Activated CD4-positive, CD25-positive, alpha-beta regulatory T cell treated with anti-CD3 and anti-CD28 coated beads, Interleukin-2, amount 50 U/mL, for 72 hours (primary cell): ENCODE measurements around the gene RETREG1.
"Not testable (repeated sequence)": the region's sequence is repeated elsewhere in the genome, so short reads cannot be mapped to it uniquely, and the experiment has no call there.

Experiments used
- DNase-seq: peaks from one replicate; pipeline ENCODE4 v3.0.0; 2021

RETREG1 gene

GRCh38 chr5:16550316-16550952 is 66.4 kb downstream of the RETREG1 start:
- DNase-seq = no peak

GRCh38 chr5:16549491-16550206 is 67.1 kb downstream of the RETREG1 start:
- DNase-seq = no peak

GRCh38 chr5:16548812-16549211 is 68.0 kb downstream of the RETREG1 start:
- no peak for DNase-seq

DNA sequence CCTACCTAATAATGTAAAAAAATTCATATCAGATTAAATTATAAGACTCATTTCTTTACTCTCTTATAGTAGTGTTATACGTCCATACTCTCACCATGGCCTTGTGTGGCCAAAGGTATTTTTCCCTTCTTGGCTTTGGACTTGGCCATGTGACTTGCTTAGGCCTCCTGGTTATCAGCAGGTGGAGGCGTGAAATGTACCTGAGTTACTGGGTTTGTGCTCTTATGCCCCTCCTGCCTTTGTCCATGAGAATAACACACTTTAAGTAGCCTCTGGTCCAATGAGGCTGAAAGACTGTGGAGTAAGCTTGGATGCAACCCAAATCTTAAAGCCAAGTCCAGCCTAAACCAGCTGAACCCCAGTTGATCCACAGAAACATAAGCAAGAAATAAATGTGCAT is 68.7 kb downstream of the RETREG1 start:
- DNase-seq = no peak

DNA sequence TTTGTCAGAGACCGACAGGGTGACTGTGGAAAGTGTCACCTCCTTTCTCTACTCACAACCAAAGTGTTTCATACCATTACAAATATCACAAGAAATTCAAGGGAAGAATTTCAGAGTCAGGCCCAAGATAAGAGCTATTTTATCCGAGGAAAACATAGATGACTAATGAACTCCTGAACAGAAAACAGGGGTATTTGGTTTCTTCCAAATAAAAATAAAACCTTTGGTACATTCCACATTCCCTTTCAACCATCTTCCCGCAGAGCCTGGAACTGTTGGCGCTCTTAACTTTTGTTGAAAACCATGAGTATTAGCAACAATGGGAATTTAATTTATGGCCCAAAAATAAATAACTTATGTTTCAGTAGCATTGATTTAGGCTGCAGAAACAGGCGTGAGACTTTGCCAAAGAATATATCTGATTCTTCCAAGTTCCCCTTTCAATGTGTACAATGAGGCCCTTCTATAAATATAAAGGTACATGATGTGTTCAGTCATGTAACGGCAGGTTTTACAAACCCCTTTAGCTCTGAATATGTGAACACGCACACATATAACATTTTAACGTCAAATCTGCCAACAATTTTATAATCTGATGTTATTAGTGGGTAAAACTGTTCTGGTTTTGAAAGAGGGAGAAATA is 69.5 kb downstream of the RETREG1 start:
- no peak for DNase-seq

GRCh38 chr5:16546732-16547131 is 70.1 kb downstream of the RETREG1 start:
- no peak for DNase-seq

GRCh38 chr5:16544607-16545374 is 72.0 kb downstream of the RETREG1 start:
- no peak for DNase-seq

DNA sequence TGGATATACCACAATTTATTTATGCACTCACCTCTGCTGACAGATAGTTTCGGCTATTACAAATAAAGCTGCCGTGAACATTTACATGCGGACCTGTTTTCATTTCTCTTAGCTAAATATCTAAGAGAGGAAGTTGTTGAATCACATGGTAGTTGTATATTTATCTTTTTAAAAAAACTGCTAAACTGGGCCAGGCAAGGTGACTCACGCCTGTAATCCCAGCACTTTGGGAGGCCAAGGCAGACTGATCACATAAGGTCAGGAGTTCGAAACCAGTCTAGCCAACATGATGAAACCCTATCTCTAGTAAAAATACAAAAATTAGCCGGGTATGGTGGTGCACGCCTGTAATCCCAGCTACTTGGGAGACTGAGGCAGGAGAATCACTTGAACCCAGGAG is 73.6 kb downstream of the RETREG1 start:
- not testable (repeated sequence) for DNase-seq

- no peak for DNase-seq
Observed at GRCh38 chr5:16542236-16542635, 74.6 kb downstream of the RETREG1 start.

DNA sequence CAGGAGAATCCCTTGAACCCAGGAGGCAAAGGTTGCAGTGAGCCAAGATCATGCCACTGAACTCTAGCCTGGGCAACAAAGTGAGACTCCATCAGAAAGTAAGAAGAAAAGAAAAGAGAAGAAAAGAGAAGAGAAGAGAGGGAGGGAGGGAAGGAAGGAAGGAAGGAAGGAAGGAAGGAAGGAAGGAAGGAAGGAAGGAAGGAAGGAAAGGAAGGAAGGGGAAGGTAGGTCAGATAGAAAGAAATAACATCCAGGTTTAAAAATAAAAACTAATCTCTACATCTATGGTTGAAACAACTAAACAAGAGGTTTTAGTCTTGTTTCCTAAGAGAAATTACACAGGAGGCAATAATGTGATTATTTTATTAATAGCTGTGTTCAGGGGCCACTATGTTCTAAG is 75.2 kb downstream of the RETREG1 start:
- not testable (repeated sequence) for DNase-seq

GRCh38 chr5:16540421-16540820 is 76.4 kb downstream of the RETREG1 start:
- DNase-seq = no peak

DNA sequence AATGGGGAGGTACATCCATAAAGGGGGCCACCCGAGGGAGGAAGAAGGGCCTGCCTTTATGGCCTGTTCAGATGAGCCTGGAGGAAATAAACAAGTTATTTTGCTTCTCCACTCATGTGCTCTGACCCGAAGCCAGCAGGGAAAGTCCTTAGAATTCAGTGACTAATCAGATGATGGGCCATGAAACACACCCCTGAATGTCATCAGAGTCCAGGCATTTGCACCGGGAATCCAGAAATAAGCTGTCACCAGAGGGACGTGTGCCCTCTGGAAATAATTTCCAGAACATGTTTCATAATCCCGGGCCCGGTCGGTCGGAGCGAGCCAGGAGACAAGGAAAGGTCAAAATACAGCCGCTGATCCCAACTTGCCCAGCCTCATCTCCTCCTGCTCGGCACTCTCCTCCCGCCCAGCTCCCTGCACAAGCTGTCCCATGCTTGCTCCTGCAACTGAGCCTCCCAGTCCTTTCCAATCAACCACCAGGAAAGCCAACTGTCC is 77.6 kb downstream of the RETREG1 start:
- no peak for DNase-seq

- no peak for DNase-seq
Observed at GRCh38 chr5:16538006-16538405, 78.8 kb downstream of the RETREG1 start.

- DNase-seq = no peak
Observed at GRCh38 chr5:16536818-16537217, 80.0 kb downstream of the RETREG1 start.

DNA sequence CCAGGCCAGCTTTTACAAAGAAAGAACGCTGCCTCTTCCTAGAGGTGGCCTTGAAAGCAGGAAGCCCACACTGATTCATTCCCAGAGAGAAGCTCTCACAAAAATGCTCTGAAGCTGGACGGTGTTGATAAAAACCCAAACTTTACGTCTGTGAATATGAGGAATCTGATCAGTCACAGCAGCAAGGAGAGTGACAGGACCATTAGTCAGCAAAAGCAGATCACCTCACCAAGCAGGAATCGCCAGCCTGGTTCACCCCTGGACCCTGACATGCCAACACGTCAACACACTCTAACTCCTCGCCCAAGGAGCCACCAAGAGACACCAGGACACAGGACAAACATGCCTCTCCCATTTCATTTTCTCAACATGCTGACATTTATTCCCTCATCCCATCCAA is 80.6 kb downstream of the RETREG1 start:
- no peak for DNase-seq

DNA sequence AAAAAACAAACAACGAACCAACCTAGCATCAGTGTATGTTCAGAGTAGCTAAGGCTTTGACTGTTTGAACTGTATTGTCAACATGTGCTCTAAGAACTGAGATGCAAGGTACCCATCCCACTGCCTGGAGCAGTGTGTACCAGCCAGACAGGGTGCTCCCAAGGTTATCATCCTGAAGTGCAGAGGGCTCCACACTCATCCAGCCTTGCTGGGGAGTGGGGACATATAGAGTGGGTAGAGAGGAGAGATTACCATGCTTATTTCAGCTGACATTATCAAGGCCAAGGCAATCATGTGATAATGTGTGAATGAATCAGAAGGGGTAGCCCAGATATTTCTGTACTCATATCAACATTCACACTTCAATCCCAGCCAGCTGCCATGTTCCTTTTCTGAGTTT is 82.5 kb downstream of the RETREG1 start:
- no peak for DNase-seq

DNA sequence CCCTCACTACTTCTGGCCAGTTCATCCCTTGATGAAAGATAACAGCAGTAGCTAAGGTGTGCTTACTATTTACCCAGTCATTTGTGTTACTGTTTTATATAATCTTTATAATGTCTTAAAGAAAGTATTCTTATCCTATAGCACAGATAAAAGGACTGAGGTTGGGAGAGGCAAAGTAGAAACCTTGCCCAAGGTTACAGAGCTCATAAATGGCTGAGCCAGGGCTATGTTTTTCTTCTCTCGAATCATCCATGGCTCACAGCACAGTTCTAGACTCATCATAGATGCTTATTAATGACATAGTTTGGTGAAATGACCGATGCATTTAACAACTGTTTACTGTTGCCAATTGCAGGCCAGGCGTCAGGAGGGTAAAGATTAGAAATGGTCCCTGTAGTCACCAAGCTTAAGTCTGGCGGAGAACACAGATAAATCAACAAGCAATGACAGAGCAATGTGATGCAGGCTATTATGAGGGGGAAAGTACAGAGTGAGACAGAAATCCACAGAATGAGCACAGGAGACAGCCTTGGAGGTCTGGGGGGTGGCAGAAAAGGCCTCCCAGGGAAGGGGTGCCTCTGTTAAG is 85.6 kb downstream of the RETREG1 start:
- no peak for DNase-seq

DNA sequence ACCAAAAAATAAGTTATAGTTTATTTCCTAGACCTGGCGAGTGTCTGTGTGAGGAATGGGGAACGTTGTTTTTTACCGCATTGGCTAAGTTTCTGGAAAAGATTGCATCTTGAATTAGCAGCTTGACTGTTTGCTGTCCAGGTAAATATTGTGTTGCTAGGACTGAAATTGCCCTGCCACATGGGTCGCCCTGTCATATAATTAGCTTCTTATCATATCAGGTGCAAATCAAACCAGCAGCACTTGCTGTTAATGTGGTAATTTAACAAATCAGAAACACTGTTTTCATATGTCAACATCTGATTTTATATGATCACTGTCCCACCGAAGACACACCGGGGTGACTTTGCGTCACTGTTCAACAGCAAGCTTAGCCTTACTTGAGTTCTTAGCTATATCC is 87.5 kb downstream of the RETREG1 start:
- DNase-seq = no peak

GRCh38 chr5:16528382-16529110 is 88.3 kb downstream of the RETREG1 start:
- no peak for DNase-seq

- DNase-seq = no peak
Observed at GRCh38 chr5:16525651-16526050, 91.1 kb downstream of the RETREG1 start.

DNA sequence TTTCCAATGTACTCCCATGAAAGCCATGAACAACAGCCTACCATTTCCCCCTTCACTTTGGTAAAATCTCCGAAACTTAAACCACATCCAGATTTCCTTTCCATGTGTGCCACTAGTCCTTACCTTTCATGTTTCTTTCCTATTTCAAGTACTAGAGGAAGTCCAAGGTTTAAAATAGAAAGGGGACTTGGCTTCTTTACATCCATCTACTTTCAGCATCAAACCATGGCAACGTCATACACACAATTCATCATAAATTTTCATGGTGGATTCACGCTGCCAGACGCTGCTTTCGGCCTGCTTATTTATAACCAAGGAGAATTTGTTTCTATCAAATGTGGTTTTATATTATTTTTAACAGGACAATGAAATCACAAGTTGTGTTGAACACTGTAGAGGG is 92.5 kb downstream of the RETREG1 start:
- no peak for DNase-seq
